ENCODE results near the gene PRDX2.
"Not testable (repeated sequence)": the region's sequence is repeated elsewhere in the genome, so short reads cannot be mapped to it uniquely, and the experiment has no call there.

Gene PRDX2

DNA sequence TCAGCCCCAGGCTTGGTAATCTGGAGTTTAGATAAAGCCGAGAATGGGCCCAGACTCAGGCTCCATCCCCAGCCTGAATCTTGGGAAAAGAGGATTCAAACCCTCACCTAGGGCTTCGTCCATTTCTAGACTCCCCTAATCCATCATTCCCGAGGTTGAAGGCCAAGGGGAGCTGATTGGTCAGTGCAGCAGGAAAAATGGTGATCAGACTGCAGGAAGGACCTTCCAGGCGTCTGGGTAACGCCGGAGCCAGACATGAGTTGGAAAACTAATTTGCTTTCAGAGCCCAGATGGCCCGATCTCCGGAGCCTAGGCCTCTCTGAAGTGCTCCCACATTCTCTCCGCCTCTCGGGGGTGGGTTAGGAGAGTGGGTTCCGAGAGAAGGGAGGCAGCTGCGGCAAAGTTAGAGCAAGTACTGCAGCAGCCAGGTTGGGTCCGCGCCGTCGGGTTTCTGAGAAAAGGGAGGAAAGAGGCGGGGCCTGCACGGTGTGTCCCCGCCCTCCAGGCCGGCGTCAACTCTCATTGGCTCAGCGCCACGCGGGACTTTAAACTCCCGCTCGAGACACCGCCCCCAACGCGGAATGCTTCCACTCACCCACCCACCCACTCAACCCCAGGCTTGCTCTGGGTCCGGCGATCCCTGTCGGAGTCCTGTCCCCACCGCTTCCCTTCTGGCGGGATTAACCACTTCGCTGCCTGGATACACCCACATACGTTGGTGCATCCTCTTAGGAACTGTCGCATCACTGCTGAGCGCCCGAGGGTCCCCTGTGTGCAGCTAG lies 33.6 kb upstream of the PRDX2 start:
- Histone ChIP-seq H3K9ac (ENCODE audit: low read depth, low read length) (peak overlapping the region; percentile 64; the same call in 1 of the 2 replicates), H3K4me1 (ENCODE audit: insufficient read depth, low read length) (peaks cover 9% of the 10 kb centered on the region)

DNA sequence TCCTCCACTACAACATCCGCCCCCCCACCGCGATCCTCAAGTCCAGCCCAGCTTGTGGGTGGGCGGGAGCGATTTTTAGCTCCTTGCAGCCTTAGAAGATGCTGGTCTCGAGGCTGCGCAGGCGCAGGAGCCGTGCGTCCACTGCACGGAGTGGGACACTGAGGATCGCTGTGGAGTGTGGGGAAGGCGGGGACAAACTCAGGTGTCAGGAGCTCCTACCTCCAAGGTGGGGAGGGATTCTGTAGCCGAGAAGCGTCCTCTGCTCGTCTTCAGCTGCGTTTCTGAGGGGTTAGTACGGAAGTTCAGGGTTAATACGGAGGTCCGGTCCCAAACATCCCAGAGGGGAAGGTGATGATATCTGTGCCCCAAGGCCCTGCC lies 33.0 kb upstream of the PRDX2 start, which contains the start of gene RTBDN:
Gene RTBDN (minus strand): TSS at position 14 of the 378 bp plus-strand sequence. CDS start 4,600 bp downstream, outside the sequence.
- peak within 1 kb of the TSS; percentile 64 for H3K9ac ChIP-seq (ENCODE audit: low read depth, low read length)

More for the DNA sequence above, 33.6 kb upstream of the PRDX2 start:
- Histone ChIP-seq H3K36me3 (ENCODE audit: insufficient read depth, low read length) (no peaks in the 10 kb centered on the region), H3K9me3 (ENCODE audit: control insufficient read depth, insufficient read depth, low read length) (no peaks in the 10 kb centered on the region)

DNA sequence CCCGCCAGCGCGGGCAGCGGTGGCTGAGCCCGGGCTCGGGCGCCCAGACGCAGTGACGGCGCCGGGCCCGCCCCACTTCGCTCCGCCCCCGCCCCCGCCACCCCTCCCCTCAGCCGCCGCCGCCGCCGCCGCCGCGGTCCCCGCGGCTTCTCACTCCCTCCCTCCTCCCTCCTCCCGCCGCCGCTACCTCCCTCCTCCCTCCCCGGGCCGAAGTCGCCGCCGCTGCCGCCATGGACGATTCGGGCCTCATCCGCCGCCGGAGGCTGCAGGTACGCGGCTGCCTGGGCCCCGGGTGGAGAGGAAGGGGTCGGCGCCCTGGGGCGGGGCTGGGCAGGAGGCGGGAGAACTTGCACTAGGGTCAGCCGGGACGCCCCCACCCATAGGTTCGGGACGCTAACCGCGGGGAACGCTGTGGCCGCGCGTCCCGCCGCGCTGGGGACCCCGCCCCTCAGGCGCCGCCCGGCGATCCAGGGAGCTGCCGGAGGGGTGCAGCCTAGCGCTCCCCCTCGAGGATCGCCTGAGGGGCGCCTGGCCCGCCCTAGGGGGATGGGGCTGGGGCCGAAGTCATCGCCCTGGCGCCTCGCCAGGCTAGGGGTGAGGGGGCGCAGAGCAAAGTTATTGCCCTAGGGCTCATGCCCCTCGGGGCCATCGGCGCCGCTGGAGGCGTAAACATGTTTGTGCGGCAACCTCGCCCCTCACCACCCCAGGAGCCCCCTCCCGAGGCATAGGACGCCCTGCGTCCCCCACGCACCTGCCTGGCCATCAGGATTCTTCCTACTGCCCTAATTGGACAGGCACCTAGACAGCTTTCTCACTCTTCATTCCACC lies 32.4 kb upstream of the PRDX2 start:
- Histone ChIP-seq H3K36me3 (ENCODE audit: insufficient read depth, low read length) (no peaks in the 10 kb centered on the region), H3K4me1 (ENCODE audit: insufficient read depth, low read length) (peaks cover 5% of the 10 kb centered on the region), H3K9me3 (ENCODE audit: control insufficient read depth, insufficient read depth, low read length) (no peaks in the 10 kb centered on the region), H3K9ac (ENCODE audit: low read depth, low read length) (peak overlapping the region; percentile 64)

More for the DNA sequence above, 33.0 kb upstream of the PRDX2 start, which contains the start of gene RTBDN:
- H3K9me3 ChIP-seq (ENCODE audit: control insufficient read depth, insufficient read depth, low read length), result no peaks in the 10 kb centered on the region
- H3K4me1 ChIP-seq (ENCODE audit: insufficient read depth, low read length), result peaks cover 5% of the 10 kb centered on the region
- no peaks in the 10 kb centered on the region for H3K36me3 ChIP-seq (ENCODE audit: insufficient read depth, low read length)

DNA sequence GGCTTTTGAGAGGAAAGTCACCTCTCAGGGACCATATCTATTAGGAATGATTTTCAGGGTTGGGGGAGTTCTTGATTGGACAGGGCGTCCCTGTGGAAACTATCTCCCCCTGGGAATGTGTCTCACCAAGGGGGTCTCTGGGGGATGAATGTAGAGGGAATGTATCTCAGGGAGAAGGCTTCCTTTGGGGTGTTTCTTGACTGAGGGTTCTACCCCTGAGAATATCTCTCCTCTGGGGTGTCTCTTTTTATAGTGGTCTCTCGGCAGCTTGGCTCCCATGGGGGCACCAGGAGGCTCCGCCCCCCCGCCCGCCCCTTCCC lies 31.8 kb upstream of the PRDX2 start:
- Histone ChIP-seq H3K4me1 (ENCODE audit: insufficient read depth, low read length) (peaks cover 5% of the 10 kb centered on the region), H3K9ac (ENCODE audit: low read depth, low read length) (no peak overlapping the region), H3K36me3 (ENCODE audit: insufficient read depth, low read length) (no peaks in the 10 kb centered on the region), H3K9me3 (ENCODE audit: control insufficient read depth, insufficient read depth, low read length) (no peaks in the 10 kb centered on the region)

DNA sequence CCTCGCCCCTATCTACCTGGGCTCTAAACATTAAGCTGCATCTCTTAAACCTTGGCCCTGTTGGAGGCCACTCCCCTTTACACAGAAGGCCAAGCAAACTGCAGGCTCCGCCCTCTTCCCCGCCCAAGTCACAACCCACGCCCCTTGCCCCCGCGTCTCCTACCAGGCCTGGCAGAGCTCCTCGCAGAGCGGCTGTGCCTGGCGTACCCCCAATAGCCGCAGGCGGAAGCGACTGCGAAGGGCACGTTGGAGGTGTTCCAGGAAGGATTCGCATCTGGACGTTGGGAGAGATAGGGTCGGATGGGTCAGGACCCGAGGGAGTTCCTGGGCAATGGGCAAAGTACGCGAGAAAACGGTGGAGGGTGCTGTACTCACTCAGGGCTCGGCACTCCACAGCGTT lies 26.9 kb upstream of the PRDX2 start:
- H3K4me1 ChIP-seq (ENCODE audit: insufficient read depth, low read length), result no peaks in the 10 kb centered on the region
- H3K36me3 ChIP-seq (ENCODE audit: insufficient read depth, low read length), result no peaks in the 10 kb centered on the region
- H3K9ac ChIP-seq (ENCODE audit: low read depth, low read length), result peak overlapping the region; percentile 48; the same call in 1 of the 2 replicates
- H3K9me3 ChIP-seq (ENCODE audit: control insufficient read depth, insufficient read depth, low read length), result no peaks in the 10 kb centered on the region

DNA sequence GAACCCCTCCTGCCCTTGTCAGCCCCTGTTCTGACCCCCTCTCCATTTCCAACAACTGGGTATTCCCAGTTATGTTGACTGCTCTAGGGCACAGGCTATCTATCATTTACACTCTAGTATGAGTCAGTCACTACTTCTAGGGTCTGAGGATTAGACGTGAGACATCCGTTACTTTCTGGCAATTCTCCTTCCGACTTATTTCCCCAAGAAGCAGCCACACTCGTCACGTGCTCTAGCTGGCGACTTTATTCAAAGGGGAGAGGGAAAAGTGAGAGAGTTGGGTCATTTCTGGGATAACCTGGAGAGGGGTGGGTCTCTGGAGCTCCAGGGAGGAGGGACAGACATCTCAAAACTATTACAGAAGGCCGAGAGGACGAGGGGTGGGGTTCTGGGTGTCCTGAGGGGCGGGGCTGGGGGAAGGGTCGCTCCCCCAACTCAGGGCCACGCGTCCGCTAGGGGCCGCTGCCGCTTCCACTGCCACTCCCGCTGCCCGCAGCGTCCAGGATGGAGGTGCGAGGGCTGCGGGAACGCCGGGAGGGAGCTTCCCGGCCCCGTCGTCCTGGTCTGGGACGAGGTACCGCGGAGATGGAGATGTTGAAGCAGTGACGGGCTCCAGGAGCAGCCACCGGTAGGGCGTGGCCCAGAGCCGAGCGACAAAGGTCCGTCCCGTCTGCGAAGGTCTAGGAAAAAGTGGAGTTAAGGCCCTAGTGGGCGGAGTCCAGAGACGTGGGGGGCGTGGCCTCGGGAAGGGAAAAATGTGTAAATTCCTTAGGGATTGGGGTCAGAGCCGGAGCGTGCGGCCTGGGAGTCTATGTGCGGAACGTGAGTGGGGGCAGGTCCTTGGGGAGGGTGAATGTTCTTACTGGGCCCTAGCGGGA lies 23.9 kb upstream of the PRDX2 start:
- Histone ChIP-seq H3K36me3 (ENCODE audit: insufficient read depth, low read length) (no peaks in the 10 kb centered on the region), H3K9me3 (ENCODE audit: control insufficient read depth, insufficient read depth, low read length) (no peaks in the 10 kb centered on the region), H3K9ac (ENCODE audit: low read depth, low read length) (peak overlapping the region; percentile 48), H3K4me1 (ENCODE audit: insufficient read depth, low read length) (no peaks in the 10 kb centered on the region)

DNA sequence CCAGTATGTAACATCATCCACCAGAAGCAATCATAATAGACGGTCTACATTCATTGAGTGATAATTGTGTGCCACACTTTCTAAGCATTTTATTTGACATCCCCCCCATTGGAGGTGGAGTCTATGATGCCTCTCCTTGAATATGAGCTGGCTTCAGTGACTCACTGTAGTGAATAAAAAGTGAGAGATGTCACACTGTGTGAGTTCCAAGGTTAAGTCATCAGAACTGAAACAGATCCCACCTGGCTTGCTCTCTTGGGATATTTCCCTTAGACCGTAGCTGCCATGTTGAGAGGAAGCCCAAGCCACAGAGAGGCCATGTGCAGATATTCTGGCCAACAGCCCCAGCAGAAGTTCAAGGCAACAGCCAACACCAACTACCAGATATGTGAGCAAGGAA lies 20.2 kb upstream of the PRDX2 start:
- Histone ChIP-seq H3K9ac (ENCODE audit: low read depth, low read length) (no peak overlapping the region), H3K36me3 (ENCODE audit: insufficient read depth, low read length) (no peaks in the 10 kb centered on the region), H3K4me1 (ENCODE audit: insufficient read depth, low read length) (no peaks in the 10 kb centered on the region), H3K9me3 (ENCODE audit: control insufficient read depth, insufficient read depth, low read length) (no peaks in the 10 kb centered on the region)

DNA sequence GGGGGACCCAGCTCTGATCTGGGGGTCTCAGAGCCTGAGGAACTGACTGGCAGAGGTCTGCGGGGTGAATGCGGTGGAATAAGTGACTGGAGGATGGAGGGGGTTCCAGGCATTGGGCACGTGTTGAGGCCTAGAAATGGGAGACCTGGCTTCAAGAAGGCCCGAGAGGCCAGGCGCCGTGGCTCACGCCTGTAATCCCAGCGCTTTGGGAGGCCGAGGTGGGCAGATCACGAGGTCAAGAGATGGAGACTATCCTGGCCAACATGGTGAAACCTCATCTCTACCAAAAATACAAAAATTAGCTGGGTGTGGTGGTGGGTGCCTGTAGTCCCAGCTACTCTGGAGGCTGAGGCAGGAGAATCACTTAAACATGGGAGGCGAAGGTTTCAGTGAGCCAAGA lies 16.2 kb upstream of the PRDX2 start:
- H3K36me3 ChIP-seq (ENCODE audit: insufficient read depth, low read length); H3K9ac ChIP-seq (ENCODE audit: low read depth, low read length); H3K9me3 ChIP-seq (ENCODE audit: control insufficient read depth, insufficient read depth, low read length); H3K4me1 ChIP-seq (ENCODE audit: insufficient read depth, low read length): not testable (repeated sequence)

DNA sequence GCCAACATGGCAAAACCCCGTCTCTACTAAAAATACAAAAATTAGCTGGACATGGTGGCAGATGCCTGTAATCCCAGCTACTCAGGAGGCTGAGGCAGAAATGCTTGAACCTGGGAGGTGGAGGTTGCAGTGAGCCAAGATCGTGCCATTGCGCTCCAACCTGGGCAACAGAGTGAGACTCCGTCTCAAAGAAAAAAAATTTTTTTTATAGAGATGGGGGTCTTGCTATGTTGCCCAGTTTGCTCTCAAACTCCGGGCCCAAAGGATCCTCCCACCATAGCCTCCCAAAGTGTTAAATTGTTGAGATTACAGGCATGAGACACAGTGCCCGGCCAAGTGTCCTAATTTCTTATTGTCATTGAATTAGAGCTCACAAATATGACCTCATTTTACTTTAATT lies 15.6 kb upstream of the PRDX2 start:
- not testable (repeated sequence) for H3K4me1 ChIP-seq (ENCODE audit: insufficient read depth, low read length)

DNA sequence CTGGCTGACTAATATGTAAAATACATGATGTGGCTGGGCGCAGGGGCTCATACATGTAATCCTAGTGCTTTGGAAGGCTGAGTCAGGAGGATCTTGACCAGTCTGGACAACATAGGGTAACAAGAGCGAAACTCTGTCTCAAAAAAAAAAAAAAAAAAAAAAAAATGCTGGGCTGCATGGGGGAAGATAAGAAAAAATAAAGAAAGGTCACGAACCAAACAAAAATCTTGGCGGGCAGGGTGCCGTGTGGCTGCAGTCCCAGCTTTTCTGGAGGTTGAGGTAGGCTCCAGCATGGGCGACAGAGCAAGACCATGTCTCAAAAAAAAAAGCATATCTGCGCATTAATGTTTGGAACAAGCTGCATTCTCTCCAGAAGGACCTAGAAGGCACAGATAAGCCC lies 13.5 kb upstream of the PRDX2 start:
- Histone ChIP-seq H3K9me3 (ENCODE audit: control insufficient read depth, insufficient read depth, low read length) (no peaks in the 10 kb centered on the region), H3K4me1 (ENCODE audit: insufficient read depth, low read length) (no peaks in the 10 kb centered on the region), H3K36me3 (ENCODE audit: insufficient read depth, low read length) (peaks cover 1% of the 10 kb centered on the region; the same call in 1 of the 2 replicates), H3K9ac (ENCODE audit: low read depth, low read length) (no peak overlapping the region)

More for the DNA sequence above, 15.6 kb upstream of the PRDX2 start:
- not testable (repeated sequence) for H3K9ac ChIP-seq (ENCODE audit: low read depth, low read length); H3K9me3 ChIP-seq (ENCODE audit: control insufficient read depth, insufficient read depth, low read length); H3K36me3 ChIP-seq (ENCODE audit: insufficient read depth, low read length)

DNA sequence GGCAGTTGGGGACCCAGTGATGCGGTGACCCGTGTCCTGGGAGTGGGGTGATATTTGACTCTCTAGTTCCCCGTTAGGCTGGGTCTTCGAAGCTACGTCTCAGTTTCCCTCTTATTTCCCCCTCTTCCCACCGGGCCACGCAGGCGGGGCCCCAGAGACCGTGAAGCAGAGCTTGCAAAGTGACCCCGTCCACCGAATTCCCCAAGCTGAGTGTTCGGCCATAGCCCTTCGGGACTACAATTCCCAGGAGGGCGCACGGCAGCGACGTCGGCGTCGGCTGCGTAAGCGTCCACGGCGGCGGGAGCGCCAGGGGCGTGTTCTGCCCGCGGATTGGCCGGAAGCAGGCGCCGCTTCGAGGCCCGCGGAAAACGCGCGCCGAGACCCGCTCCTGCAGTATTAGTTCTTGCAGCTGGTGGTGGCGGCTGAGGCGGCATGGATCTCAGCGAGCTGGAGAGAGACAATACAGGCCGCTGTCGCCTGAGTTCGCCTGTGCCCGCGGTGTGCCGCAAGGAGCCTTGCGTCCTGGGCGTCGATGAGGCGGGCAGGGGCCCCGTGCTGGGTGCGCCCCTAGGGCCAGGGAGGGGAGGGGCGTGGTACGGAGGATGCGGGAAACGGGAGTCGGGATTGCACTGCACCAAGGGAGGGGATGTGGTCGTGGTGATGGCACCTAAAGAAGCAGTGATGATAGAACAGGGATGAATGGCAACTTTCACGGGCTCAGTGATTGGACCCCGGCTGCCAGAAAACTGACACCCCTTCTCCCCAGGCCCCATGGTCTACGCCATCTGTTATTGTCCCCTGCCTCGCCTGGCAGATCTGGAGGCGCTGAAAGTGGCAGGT lies 4.9 kb upstream of the PRDX2 start, which contains the start of gene RNASEH2A:
Gene RNASEH2A (plus strand): TSS at position 343 of the 840 bp plus-strand sequence. CDS start 90 bp downstream, at position 433.
- Histone ChIP-seq H3K9ac (ENCODE audit: low read depth, low read length) (peak within 1 kb of the TSS; percentile 64), H3K4me1 (ENCODE audit: insufficient read depth, low read length) (no peaks in the 10 kb centered on the region), H3K36me3 (ENCODE audit: insufficient read depth, low read length) (peaks cover 10% of the 10 kb centered on the region), H3K9me3 (ENCODE audit: control insufficient read depth, insufficient read depth, low read length) (no peaks in the 10 kb centered on the region)

DNA sequence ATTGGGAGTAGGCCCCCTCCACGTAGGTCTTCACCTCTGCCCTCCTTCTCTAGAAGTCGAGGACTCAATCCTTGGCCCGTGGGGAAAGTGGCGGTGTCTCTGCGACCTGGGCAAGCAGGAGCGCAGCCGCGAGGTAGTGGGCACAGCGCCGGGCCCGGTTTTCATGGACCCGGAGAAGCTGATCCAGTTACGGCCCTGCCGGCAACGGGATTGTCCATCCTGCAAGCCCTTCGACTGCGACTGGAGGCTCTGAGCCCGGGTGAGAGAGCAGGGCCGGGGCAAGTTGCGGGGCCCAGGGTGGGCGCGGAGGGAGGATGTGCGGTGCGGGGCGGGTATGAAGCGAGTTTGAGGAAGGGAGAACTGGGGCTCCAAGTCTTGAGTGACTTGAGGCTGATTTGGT lies 2.5 kb upstream of the PRDX2 start:
- no peaks in the 10 kb centered on the region for H3K9me3 ChIP-seq (ENCODE audit: control insufficient read depth, insufficient read depth, low read length)
- no peaks in the 10 kb centered on the region for H3K4me1 ChIP-seq (ENCODE audit: insufficient read depth, low read length)
- peaks cover 3% of the 10 kb centered on the region; the same call in 1 of the 2 replicates for H3K36me3 ChIP-seq (ENCODE audit: insufficient read depth, low read length)
- no peak overlapping the region for H3K9ac ChIP-seq (ENCODE audit: low read depth, low read length)

DNA sequence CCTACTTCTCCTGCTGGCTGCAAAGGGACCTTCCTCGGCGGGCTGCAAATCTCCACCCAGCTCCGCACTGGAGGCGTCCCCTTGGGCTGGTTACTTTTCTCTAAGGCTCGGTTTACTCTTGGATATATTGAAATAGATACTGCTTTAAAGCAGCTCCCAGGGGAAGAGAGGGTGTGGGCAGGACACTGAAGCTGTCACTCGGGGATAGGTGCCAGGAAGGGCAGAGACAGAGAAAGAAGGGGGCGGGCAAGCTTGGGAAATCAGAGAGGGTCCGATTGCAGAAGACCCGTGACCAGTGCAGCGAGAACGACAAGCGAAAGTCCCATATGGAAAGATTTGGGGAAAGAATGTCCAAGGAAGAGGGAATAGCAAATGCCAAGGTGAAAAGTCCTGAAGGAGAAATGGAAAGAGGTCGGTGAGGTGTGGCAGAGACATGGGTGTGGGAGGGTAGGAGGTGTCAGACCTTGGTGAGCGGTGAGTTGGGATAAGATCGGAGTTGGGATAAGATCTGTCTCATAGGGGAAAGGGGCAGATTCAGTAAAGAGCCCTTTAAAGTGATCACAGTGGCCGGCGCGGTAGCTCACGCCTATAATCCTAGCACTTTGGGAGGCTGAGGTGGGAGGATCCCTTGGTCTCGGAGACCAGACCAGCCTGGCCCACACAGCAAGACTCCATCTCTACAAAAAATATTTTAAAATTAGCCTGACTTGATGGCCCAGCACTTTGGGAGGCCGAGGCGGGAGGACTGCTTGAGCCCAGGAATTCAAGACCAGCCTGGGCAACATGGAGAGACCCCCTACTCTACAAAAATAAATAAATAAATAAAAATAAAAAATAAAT lies 887 bp upstream of the PRDX2 start:
- Histone ChIP-seq H3K36me3 (ENCODE audit: insufficient read depth, low read length) (no peaks in the 10 kb centered on the region), H3K4me1 (ENCODE audit: insufficient read depth, low read length) (no peaks in the 10 kb centered on the region), H3K9ac (ENCODE audit: low read depth, low read length) (peak overlapping the region; percentile 88; the same call in 1 of the 2 replicates), H3K9me3 (ENCODE audit: control insufficient read depth, insufficient read depth, low read length) (no peaks in the 10 kb centered on the region)

Measured in ES-I3 (cell line).